Spleen (tissue), 7 donors: ENCODE data around the gene SFRP2.

Source experiments
- POLR2A ChIP-seq, 3 donors: fragments of 450-650 bp; IDR thresholded peaks; one replicate each; pipeline ENCODE4 v1.5.1; 2017; ENCODE audit warnings: antibody characterized with exemption in 3 of 3, mild to moderate bottlenecking in 1 of 3
- POLR2AphosphoS5 ChIP-seq, 3 donors: sonication (generic); formaldehyde crosslinking; IDR thresholded peaks; one replicate each; pipeline ENCODE4 v1.5.1; 2017; ENCODE audit warnings: antibody characterized with exemption in 3 of 3
- TF ChIP-seq, protein P1 (sequence below), 11 experiments: fragments of 200-600 bp in 7 of 11; fragments of 450-650 bp in 4 of 11; sonication (generic) in 4 of 11; IDR thresholded peaks in 8 of 11; conservative IDR thresholded peaks in 3 of 11; 1 replicate in 7 of 11; 2 replicates in 4 of 11; pipeline versions ENCODE4 v1.4.0 to v1.8.0; 2016 to 2021; ENCODE audit warnings: antibody characterized with exemption in 11 of 11, inconsistent platforms in 4 of 11, mild to moderate bottlenecking in 1 of 11
- donor health status: DM: no; HTN: no; CAD: no; lungs with moderate emphysema.
- donor health status: DM: no; HTN: no; CAD: no.
- donor health status: DM: no; HTN: no; CAD: no.

DNA sequence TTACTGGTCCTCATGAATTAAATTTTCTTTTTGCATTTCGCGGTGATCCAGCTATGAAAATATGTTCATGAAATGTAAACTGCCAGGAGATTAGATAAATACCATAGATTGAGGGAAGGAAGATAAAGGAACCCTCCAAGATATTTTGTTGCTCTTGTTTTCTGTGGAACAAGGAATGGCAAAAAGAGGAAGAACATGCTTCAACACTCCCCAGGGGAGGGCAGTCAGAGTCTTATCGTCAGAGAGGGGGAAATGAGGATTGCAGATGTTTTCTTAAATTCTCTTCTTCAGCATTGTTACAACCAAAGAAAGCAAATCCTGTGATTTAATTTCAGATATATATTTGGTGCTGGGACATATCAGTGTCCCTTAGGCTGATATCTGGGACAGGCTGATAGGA, 9.5 kb upstream of the SFRP2 start:
- TF ChIP-seq POLR2AphosphoS5 (IDR thresholded peaks at IDR 0.05) (no peak), POLR2A (IDR thresholded peaks at IDR 0.05) (no peak)
- TF ChIP-seq, protein P1, sequence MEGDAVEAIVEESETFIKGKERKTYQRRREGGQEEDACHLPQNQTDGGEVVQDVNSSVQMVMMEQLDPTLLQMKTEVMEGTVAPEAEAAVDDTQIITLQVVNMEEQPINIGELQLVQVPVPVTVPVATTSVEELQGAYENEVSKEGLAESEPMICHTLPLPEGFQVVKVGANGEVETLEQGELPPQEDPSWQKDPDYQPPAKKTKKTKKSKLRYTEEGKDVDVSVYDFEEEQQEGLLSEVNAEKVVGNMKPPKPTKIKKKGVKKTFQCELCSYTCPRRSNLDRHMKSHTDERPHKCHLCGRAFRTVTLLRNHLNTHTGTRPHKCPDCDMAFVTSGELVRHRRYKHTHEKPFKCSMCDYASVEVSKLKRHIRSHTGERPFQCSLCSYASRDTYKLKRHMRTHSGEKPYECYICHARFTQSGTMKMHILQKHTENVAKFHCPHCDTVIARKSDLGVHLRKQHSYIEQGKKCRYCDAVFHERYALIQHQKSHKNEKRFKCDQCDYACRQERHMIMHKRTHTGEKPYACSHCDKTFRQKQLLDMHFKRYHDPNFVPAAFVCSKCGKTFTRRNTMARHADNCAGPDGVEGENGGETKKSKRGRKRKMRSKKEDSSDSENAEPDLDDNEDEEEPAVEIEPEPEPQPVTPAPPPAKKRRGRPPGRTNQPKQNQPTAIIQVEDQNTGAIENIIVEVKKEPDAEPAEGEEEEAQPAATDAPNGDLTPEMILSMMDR (IDR thresholded peaks at IDR 0.05 in 8 of 11, conservative IDR thresholded peaks at IDR 0.05 in 3 of 11), result no peak
